Stimulated activated CD8-positive, alpha-beta memory T cell treated with anti-CD3 and anti-CD28 coated beads, Interleukin-15, amount 100 ng/mL, for 1 hour (primary cell): ENCODE data around the gene GRID2.

Experiments
- DNase-seq: peaks from one replicate; pipeline ENCODE4 v3.0.0-alpha.2; 2020; ENCODE audit warnings: low read depth

Gene GRID2

GRCh38 chr4:92528541-92528940, 224.8 kb downstream of the GRID2 start:
- no peak for DNase-seq

DNA sequence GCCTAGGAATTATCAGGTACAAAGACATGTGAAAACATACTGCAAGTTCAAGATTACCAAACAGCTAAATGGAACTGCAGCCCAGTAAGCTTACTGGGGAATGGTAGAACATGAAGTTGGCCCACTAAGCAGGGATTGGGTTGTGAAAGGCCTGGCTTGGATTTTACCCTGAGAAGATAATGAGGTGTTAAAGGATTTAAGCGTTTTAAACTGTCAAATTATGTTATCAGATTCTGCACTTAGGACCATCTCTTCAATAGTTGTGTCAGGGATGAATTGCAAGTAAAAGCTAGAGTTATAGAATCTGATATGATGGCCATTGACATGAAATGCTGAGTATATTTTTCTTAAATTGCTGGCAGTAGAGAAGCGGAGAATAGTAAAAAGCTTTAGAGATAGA, 225.7 kb downstream of the GRID2 start:
- no peak for DNase-seq

DNA sequence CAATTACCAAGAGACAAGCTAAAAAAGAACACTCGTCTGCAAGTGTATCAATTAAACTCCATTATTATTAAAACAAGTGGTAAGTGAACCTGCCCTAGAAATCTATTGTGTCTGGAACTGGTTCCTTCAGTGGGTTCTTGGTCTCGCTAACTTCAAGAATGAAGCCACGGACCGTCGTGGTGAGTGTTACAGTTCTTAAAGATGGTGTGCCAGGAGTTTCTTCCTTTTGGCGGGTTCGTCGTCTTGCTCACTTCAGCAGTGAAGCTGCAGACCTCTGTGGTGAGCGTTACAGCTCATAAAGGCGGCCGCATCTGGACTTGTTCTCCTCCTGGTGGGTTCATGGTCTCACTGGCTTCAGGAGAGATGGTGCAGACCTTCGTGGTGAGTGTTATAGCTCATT, 231.8 kb downstream of the GRID2 start:
- DNase-seq, result no peak

DNA sequence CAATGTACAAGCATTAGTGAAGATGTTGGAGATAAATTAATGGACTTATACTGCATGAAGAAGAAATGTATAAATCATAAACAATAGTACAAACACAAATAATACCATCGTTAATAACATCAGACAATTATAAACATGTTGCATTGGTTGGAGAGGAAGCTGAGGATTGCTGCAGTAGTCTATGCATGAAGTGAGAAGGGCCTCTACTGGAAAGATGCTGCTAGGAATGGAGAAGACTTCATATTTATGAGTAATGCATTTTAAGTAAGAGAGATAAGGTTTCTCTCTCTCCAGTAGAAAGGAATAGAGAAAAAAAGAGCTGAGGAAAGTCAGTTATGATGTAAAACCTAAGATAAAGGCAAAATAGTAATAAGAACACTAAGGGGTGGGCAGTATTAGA, 247.8 kb downstream of the GRID2 start:
- DNase-seq, result no peak

DNA sequence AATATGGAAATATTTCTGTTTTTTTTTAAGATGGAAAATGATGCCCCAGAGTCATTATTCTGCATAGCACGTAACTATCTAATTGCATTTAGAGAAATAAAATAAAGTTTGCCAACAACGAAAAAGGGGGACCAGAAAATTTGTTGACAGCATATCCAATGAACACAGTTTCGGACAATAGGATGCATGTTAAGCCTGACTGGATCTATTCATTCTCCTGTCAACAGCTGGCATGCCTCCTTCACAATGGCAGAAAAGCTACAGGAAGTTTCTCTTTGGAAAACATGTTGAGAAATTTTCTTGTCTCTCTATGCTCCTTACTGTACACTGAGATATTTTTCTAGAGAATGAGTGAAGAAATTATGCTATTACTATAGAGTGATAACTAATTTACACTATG, 262.5 kb downstream of the GRID2 start:
- DNase-seq, result no peak

DNA sequence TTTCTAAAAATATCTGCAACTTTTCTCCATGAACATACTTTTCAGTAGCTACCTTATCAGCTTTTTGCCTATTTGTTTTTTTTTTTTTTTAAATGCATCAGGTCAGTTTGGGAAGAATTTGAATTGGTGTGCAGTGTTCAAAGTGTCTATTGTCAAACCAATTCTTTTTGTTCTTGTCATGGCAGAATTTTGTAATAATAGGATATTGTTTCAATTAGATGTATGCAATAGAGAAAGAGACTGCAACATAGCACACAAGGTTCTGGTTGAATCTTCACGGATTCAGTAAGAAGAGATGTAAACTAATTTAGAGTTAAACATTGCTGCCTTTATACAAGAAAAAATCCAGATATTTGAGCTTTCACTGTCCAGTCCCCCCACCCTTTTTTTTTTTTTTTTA, 277.1 kb downstream of the GRID2 start:
- no peak for DNase-seq

- no peak for DNase-seq
Measured at GRCh38 chr4:92599044-92599443, 295.3 kb downstream of the GRID2 start.

- DNase-seq, result no peak
Measured at GRCh38 chr4:92600638-92601037, 296.9 kb downstream of the GRID2 start.

- DNase-seq, result no peak
Measured at GRCh38 chr4:92606227-92606626, 302.5 kb downstream of the GRID2 start.

DNA sequence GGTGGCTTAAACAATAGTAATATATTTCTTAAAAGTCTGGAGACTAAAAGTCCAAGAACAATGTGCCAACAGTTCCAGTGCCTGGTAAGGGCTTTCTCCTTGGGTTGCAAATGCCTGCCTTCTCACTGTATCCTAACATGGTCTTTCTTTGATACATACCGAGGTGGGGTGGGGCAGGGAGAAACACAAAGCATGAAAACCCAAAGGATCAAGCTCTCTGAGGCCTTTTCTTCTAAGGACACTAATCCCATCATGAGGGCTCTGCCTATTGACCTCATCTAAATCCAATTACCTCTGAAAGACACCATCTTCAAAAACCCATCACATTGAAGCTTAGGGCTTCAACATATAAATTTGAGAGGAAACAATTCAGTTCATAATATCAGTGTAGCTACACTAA, 311.3 kb downstream of the GRID2 start:
- DNase-seq, result no peak

DNA sequence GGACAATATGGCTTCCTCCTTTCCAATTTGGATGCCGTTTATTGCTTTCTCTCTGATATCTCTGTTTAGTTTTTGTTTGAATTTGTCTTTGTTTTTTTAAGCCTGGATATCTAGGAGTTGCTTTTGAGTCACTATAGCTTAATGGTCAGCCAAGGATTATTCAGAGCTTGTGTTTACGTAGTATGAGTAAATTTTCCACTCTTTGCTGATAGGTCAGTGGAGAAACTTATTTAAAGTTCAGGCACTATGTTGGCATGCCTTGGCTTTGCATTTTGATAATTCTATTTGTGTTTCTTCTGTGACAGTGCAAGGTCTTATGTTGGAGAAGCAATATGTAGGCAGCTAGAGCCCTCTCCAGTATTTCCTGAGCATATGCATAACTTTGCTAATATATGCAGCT, 315.2 kb downstream of the GRID2 start:
- no peak for DNase-seq

DNA sequence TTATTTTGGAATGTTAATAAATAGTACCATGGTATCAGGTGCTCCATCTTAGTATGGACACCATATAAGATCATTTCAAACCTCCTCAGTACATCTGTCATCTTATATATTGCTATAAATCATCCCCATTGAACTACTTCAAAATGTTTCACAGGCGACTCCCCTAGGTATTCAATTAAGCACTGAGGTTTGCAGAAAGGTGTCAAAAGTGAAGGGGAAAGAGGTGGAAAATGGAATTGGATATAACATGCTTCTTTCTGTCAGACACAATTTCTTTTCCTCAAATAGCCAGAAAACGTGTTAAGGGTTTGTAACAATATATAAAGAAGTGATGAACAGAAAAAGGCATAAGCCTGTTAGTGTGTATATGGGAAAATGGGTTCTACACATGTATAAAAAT, 325.5 kb downstream of the GRID2 start:
- no peak for DNase-seq

- no peak for DNase-seq
Measured at GRCh38 chr4:92634882-92635281, 331.1 kb downstream of the GRID2 start.

DNA sequence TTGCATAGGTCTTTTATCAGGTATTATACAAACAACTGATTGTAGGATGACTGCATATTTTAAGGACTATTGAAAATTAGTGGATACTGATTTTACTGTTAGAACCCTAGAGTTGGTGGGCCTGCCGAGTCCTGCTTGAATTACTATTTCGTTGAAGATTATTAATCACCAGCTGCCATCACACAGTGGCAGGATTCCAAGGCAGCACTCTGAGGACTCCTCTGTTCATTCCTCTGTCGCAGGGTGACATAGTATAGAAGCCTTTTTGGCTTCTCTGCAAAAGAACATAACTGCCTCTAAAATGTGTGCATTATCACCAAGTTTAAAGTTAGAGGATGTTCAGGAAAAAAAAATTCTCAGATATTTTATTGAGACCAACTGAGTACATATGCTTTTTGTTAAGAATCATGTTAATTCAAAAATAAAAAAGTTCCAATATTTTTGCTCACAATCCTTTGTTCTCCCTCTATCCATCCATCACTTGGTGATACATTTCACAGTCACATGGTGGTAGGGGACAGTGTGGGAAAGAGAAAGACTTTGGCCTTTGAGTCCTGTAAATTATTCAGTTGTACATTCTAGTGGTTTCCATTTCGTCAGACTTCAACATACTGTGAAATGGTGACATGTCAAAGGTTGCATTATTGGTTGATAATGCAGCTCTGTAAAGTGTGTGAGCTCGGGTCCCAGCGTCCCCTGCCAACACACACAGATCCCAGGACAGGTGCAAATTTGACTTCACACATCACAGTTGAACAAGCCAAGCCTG, 332.5 kb downstream of the GRID2 start:
- no peak for DNase-seq

DNA sequence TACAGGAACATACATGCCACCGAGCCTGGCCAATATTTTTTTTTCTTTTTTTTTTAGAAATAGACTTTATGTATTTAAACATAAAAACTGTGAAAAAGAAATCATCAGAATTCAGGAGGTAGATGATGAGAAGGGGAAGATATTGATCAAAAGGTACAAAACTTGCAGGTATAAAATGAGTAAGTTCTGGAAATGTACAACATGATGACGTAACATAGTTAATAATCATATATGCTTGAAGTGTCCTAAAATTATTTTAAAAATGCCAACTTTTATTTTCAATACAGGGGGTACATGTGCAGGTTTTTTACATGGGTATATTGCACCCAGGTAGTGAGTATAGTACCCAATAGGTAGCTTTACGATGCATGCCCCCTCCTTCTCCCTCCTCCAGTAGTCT, 337.6 kb downstream of the GRID2 start:
- no peak for DNase-seq

GRCh38 chr4:92646826-92647225, 343.1 kb downstream of the GRID2 start:
- no peak for DNase-seq

DNA sequence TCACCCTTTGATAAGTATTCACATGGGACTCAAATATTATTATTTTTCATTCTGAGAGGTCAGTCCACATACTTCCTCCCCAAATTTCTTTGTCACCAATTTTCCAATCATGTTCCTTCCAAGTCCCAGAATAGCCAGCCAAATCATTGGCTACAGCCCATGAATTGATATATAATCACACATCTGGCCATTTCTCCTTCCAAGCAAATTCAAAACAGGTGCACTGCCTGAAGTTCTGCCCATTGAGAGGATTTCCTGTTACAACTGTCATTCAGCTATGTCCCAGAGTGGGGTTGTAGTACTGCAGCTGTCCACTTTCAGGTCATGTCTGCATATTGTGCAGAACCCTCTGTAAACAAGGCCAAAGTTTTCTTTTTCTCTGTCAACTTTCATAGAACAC, 347.8 kb downstream of the GRID2 start:
- DNase-seq, result no peak

DNA sequence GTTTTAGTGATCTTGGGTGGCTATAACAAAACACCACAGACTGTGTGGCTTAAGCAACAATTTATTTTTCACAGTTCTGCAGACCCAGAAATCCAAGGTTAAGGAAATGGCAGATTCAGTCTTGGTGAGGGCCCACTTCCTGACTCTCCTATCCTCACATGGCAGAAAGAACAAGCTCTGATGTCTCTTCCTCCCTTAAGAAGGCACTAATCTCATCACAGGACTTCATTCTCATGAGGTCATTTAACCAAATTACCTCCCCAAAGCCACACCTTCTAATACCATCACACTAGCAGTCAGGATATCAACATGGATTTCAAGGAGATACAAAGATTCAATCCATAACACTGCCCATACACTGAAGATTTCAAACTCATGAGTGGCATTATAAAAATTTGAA, 350.3 kb downstream of the GRID2 start:
- no peak for DNase-seq

DNA sequence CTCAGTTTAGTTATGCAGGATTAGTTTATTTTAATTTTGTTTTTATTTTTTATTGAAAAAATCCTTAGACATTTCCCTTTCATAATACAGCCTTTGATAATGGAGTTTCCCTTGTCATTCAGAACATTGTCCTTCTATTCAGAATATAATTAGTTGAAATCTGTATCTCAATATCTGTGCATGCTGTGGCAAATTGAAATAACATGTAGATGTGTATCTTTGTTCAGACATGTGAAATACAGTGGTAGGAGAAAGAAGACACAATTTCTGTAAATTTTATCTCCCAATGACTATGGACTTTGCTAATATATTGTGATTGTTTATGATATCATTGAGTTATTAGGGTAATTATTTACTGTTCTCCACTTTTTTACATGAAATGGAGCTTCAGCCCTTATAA, 353.9 kb downstream of the GRID2 start:
- no peak for DNase-seq

DNA sequence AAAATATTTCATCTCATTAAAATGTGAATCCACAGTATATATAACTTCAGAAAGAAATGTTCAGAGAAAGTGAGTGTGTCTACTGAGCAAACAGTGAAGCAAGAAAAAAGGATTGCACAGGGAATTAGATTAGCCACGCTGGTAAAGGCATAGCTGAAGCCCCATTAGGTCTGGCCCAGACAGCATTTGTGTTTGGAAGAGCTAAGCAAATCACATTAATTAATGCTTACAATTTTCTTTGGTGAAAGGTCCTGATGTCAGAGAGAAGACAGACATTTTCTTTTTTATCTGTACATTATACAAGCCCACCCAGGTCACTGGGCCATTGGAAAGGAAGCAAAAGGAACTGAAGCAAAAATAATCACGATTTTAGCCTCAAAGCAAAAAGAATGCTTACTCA, 354.6 kb downstream of the GRID2 start:
- no peak for DNase-seq

DNA sequence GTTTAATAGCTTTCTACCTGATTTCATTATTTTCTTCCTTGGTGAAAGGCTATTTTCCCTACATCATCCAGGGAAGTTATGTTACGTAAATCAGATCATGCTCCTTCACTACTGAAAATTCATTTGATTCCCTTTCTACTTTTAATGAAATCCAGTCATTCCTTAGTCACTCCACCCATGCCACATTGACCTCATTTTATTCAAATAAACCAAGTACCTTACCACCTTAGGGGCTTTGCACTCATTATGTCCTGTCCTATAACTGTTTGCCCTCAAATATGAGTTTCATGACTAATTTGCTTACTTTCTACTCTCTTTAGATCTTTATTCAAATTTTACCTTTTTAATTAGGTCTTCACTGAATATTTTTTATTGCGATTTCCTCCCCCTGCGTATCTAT, 374.0 kb downstream of the GRID2 start:
- DNase-seq, result no peak

DNA sequence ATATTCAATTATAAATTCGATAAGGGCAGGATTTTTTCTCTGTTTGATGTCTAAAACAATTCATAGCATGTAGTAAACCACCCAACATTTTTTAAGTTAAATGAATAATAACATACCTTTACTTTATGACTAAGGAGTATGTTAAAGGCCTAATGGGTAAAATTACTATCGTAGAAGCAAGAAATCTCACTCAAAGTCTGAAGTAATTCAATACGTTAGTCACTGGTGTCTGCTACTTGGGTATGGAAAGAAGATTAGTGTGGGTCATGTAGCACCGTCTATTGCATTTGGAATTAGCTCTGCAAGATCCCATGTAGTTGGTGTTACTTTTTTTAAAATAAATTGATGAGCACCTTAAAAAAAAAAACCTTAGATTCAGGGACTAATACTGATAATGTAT, 374.5 kb downstream of the GRID2 start:
- no peak for DNase-seq

DNA sequence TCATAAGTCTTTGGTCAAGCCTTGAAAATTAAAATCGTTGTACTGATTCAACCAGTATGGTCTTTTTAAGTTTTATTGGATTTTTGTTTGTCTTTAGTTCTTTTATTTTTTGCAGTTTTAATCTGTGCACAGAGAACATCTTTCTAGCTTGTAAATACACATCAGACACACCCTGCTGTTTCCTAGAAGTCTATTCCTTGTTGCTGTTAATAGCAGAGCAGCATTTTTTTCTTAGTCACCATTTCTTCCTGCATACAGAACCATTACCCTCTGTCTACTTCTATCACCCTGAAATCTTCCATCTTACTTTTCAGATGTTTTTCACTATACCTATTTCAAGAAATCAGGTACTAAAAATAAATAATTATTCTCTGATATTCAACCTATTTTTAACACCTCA, 375.4 kb downstream of the GRID2 start:
- no peak for DNase-seq

GRCh38 chr4:92714640-92715039, 410.9 kb downstream of the GRID2 start:
- no peak for DNase-seq

DNA sequence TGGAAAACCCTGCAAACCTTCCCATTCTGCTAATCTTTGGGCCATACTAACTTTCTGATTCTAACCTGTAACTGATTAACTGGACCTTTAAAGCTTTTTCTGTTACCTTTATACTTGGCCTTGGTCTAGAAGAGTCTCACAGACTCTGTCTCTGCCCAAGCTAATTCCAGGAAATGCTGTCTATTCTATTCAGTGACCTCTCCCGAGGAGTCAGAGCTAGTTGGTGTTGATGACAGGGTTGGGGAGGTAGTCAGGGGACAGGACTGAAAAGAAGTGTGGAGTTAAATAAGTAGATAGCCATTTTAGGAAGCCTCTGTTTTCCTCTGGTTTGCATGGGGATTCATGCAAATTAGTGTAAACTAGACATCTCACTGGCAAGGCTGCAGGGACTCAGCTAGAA, 429.5 kb downstream of the GRID2 start:
- no peak for DNase-seq
